AG04450 (cell line): Measurements from ENCODE around the gene CNGB1. TPM values are rescaled to one million over a fixed set of nuclear protein-coding genes. Genes with fewer than 3 reads are reported as not detected.

ENCODE experiments used
- CTCF ChIA-PET: fragments of 300-600, 350-600 bp; formaldehyde crosslinking; extraction: SDS; loops from one replicate; lab custom pipeline; 2022; ENCODE audit warnings: antibody characterized with exemption, inconsistent platforms; lab: Charles Lee
- POLR2A ChIA-PET: fragments of 350-600 bp; formaldehyde crosslinking; extraction: SDS; loops from one replicate; lab custom pipeline; 2021; ENCODE audit warnings: antibody characterized with exemption, inconsistent platforms; lab: Yijun Ruan, JAX
- DNase-seq: peaks from one replicate; pipeline ENCODE4 v3.0.0-alpha.2; 2011; ENCODE audit warnings: low read depth, low spot score
- H3K27ac ChIP-seq: one replicate; pipeline ENCODE4 v1.5.1; 2012; ENCODE audit warnings: low read depth, low read length, control low read depth
- H3K27me3 ChIP-seq: one replicate; pipeline ENCODE4 v1.6.0; 2012; ENCODE audit warnings: low read length; ENCODE audit not compliant: control insufficient read depth, insufficient read depth
- H3K4me3 ChIP-seq: 2 replicates; pipeline ENCODE4 v1.5.1; 2011; ENCODE audit warnings: mild to moderate bottlenecking, low read depth, low read length, control low read depth
- H3K9me3 ChIP-seq: 2 replicates; pipeline ENCODE4 v1.5.1; 2012; ENCODE audit warnings: low read length; ENCODE audit not compliant: control insufficient read depth, insufficient read depth
- CTCF ChIP-seq: IDR thresholded peaks from 2 replicates; pipeline ENCODE4 v1.5.1; 2011; ENCODE audit warnings: low read depth, low read length, control low read depth, inconsistent platforms
- polyA plus RNA-seq: library from polyadenylated mRNA; depleted of rRNA; stranded (reverse); fragments of >200 nt; gene quantifications from 2 replicates; pipeline ENCODE4 v1.2.3, GENCODE V29; 2011

CNGB1 gene
- polyA plus RNA-seq, 1 experiment, result not detected

- Histone ChIP-seq H3K9me3 (no peaks in the 10 kb centered on the region), H3K4me3 (no peak overlapping the region), H3K27ac (no peak overlapping the region), H3K27me3 (peaks cover 14% of the 10 kb centered on the region)
- TF ChIP-seq CTCF, result no peak
- DNase-seq, result no peak
- CTCF ChIA-PET, result interaction anchor here (1.4 kb wide), 1 partner anchor 8 kb away, joined by 4 read pairs; no protein-coding TSS in a partner anchor
- POLR2A ChIA-PET, result no interaction called here
Observed at GRCh38 chr16:57991551-57992059, 20.7 kb upstream of the CNGB1 start.

- Histone ChIP-seq H3K4me3 (no peak overlapping the region), H3K27ac (no peak overlapping the region), H3K9me3 (no peaks in the 10 kb centered on the region; the same call in 1 of the 2 replicates), H3K27me3 (peaks cover 32% of the 10 kb centered on the region)
- no peak for DNase-seq
- no peak for TF ChIP-seq CTCF
- ChIA-PET CTCF (interaction anchor here (0.8 kb wide), 1 partner anchor 11 kb away, joined by 3 read pairs; no protein-coding TSS in a partner anchor), POLR2A (no interaction called here)
Observed at GRCh38 chr16:57988929-57989328, 18.0 kb upstream of the CNGB1 start.

GRCh38 chr16:57987441-57988177 lies 16.7 kb upstream of the CNGB1 start:
- TF ChIP-seq CTCF, result no peak
- CTCF ChIA-PET, result no interaction called here
- no peaks in the 10 kb centered on the region; the same call in 1 of the 2 replicates for H3K9me3 ChIP-seq
- DNase-seq, result no peak
- H3K4me3 ChIP-seq, result no peak overlapping the region
- POLR2A ChIA-PET, result no interaction called here
- no peak overlapping the region for H3K27ac ChIP-seq
- H3K27me3 ChIP-seq, result peaks cover 32% of the 10 kb centered on the region

- no peak for TF ChIP-seq CTCF
- H3K27me3 ChIP-seq, result peaks cover 32% of the 10 kb centered on the region
- H3K4me3 ChIP-seq, result no peak overlapping the region
- no peak overlapping the region for H3K27ac ChIP-seq
- ChIA-PET POLR2A (no interaction called here), CTCF (no interaction called here)
- H3K9me3 ChIP-seq, result no peaks in the 10 kb centered on the region; the same call in 1 of the 2 replicates
- DNase-seq, result no peak
Observed at GRCh38 chr16:57986196-57986595, 15.3 kb upstream of the CNGB1 start.
